ENCODE data around the gene LRBA.

LRBA gene

DNA sequence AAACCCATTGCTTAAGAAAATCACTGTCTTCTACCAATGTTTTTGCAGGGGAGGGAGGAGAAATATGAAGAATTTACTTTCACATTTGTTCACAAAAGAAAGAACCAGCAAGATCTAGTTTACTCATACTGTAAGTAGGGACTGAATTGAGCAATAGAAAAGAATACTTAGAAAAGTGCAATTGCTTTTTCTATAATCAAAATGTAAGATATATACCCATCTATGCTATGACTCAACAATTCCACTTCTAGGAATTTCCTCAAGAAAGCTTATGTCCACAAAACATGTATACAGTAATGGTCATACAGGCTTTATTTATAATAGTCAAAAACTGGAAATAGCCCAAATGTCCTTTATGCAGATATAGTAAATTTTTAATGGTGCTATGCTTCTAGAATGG is 196.4 kb downstream of the LRBA start:
- H3K4me2 ChIP-seq (ENCODE audit: insufficient read depth, low read length) = no peak overlapping the region
- no peaks in the 10 kb centered on the region for H4K20me1 ChIP-seq (ENCODE audit: insufficient read depth, low read length)
- no peaks in the 10 kb centered on the region for H3K79me2 ChIP-seq (ENCODE audit: insufficient read depth, low read length)
- H3K9me3 ChIP-seq (ENCODE audit: insufficient read depth, low read length, severe bottlenecking) = no peaks in the 10 kb centered on the region
- no peaks in the 10 kb centered on the region for H3K4me1 ChIP-seq (ENCODE audit: insufficient read depth, low read length)
- no peak overlapping the region for H3K4me3 ChIP-seq (ENCODE audit: low read depth in 1 of 2, low read length in 2 of 2)
- TF ChIP-seq, protein P1, sequence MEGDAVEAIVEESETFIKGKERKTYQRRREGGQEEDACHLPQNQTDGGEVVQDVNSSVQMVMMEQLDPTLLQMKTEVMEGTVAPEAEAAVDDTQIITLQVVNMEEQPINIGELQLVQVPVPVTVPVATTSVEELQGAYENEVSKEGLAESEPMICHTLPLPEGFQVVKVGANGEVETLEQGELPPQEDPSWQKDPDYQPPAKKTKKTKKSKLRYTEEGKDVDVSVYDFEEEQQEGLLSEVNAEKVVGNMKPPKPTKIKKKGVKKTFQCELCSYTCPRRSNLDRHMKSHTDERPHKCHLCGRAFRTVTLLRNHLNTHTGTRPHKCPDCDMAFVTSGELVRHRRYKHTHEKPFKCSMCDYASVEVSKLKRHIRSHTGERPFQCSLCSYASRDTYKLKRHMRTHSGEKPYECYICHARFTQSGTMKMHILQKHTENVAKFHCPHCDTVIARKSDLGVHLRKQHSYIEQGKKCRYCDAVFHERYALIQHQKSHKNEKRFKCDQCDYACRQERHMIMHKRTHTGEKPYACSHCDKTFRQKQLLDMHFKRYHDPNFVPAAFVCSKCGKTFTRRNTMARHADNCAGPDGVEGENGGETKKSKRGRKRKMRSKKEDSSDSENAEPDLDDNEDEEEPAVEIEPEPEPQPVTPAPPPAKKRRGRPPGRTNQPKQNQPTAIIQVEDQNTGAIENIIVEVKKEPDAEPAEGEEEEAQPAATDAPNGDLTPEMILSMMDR (IDR thresholded peaks at IDR 0.05; ENCODE audit: borderline replicate concordance, extremely low read depth, low read length, poor library complexity, severe bottlenecking) = no peak
- no peak for TF ChIP-seq EZH2 (IDR thresholded peaks at IDR 0.05; ENCODE audit: borderline replicate concordance, low read depth, low read length, severe bottlenecking)
- no peaks in the 10 kb centered on the region for H3K27me3 ChIP-seq (ENCODE audit: insufficient read depth, low read length, poor library complexity)
- H3K36me3 ChIP-seq (ENCODE audit: insufficient read depth, low read length) = peaks cover 5% of the 10 kb centered on the region; the same call in 1 of the 2 replicates
- no peak for ATAC-seq (ENCODE audit: insufficient read depth, low read depth)
- H3K9ac ChIP-seq (ENCODE audit: low read depth, low read length) = no peak overlapping the region
- DNase-seq = no peak
- H2AFZ ChIP-seq (ENCODE audit: low read depth, low read length) = no peak overlapping the region
- no peak overlapping the region for H3K27ac ChIP-seq (ENCODE audit: low read length)

- no peak for ATAC-seq (ENCODE audit: insufficient read depth, low read depth)
- no peak overlapping the region for H3K4me2 ChIP-seq (ENCODE audit: insufficient read depth, low read length)
- H3K9ac ChIP-seq (ENCODE audit: low read depth, low read length) = no peak overlapping the region
- H3K36me3 ChIP-seq (ENCODE audit: insufficient read depth, low read length) = peaks cover 5% of the 10 kb centered on the region; the same call in 1 of the 2 replicates
- no peak overlapping the region for H3K27ac ChIP-seq (ENCODE audit: low read length)
- no peaks in the 10 kb centered on the region for H4K20me1 ChIP-seq (ENCODE audit: insufficient read depth, low read length)
- no peak for DNase-seq
- H3K4me1 ChIP-seq (ENCODE audit: insufficient read depth, low read length) = no peaks in the 10 kb centered on the region
- H3K4me3 ChIP-seq (ENCODE audit: low read depth in 1 of 2, low read length in 2 of 2) = no peak overlapping the region
- no peak for TF ChIP-seq EZH2 (IDR thresholded peaks at IDR 0.05; ENCODE audit: borderline replicate concordance, low read depth, low read length, severe bottlenecking)
- TF ChIP-seq, protein P1 (IDR thresholded peaks at IDR 0.05; ENCODE audit: borderline replicate concordance, extremely low read depth, low read length, poor library complexity, severe bottlenecking) = no peak
- H3K79me2 ChIP-seq (ENCODE audit: insufficient read depth, low read length) = no peaks in the 10 kb centered on the region
- no peaks in the 10 kb centered on the region for H3K27me3 ChIP-seq (ENCODE audit: insufficient read depth, low read length, poor library complexity)
- no peak overlapping the region for H2AFZ ChIP-seq (ENCODE audit: low read depth, low read length)
- no peaks in the 10 kb centered on the region for H3K9me3 ChIP-seq (ENCODE audit: insufficient read depth, low read length, severe bottlenecking)
These were observed 197.1 kb downstream of the LRBA start for GRCh38 chr4:150817804-150818528.

DNA sequence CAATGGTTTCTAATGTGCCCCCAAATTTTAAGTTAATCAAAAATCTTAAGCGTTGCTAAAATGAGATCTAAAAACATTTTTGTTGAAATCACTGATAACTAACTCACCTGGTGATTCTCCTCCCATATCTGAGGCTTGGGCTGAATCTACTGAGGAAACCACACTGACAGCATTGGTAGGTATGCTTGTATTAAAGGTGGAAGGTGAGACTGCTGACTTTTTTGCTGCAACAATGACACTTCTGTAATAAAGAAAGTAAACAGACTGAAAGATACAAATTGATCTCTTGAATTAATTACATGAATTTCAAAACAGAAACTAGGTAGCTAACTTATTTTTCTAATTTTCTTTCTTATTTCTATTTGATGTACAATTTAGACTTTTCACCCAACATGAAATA is 198.1 kb downstream of the LRBA start:
- Histone ChIP-seq H3K79me2 (ENCODE audit: insufficient read depth, low read length) (no peaks in the 10 kb centered on the region), H3K36me3 (ENCODE audit: insufficient read depth, low read length) (peaks cover 5% of the 10 kb centered on the region; the same call in 1 of the 2 replicates), H2AFZ (ENCODE audit: low read depth, low read length) (no peak overlapping the region), H3K27me3 (ENCODE audit: insufficient read depth, low read length, poor library complexity) (no peaks in the 10 kb centered on the region), H3K9me3 (ENCODE audit: insufficient read depth, low read length, severe bottlenecking) (no peaks in the 10 kb centered on the region), H3K4me3 (ENCODE audit: low read depth in 1 of 2, low read length in 2 of 2) (no peak overlapping the region), H3K4me1 (ENCODE audit: insufficient read depth, low read length) (no peaks in the 10 kb centered on the region), H3K27ac (ENCODE audit: low read length) (no peak overlapping the region), H4K20me1 (ENCODE audit: insufficient read depth, low read length) (no peaks in the 10 kb centered on the region), H3K4me2 (ENCODE audit: insufficient read depth, low read length) (no peak overlapping the region), H3K9ac (ENCODE audit: low read depth, low read length) (no peak overlapping the region)
- DNase-seq (no peak), ATAC-seq (ENCODE audit: insufficient read depth, low read depth) (no peak)
- no peak for TF ChIP-seq EZH2 (IDR thresholded peaks at IDR 0.05; ENCODE audit: borderline replicate concordance, low read depth, low read length, severe bottlenecking)
- TF ChIP-seq, protein P1 (IDR thresholded peaks at IDR 0.05; ENCODE audit: borderline replicate concordance, extremely low read depth, low read length, poor library complexity, severe bottlenecking) = no peak
